ENCODE measurements around the gene ARID4A. TPM values are rescaled to one million over a fixed set of nuclear protein-coding genes. Genes with fewer than 3 reads are reported as not detected.

Gene ARID4A
- total and polyA plus RNA-seq, 10 of the 15 experiments (the other 5 are each of a cell fraction or from before 2014, with no cell fraction given): 5.2 to 18.9 (median 12.5) TPM

DNA sequence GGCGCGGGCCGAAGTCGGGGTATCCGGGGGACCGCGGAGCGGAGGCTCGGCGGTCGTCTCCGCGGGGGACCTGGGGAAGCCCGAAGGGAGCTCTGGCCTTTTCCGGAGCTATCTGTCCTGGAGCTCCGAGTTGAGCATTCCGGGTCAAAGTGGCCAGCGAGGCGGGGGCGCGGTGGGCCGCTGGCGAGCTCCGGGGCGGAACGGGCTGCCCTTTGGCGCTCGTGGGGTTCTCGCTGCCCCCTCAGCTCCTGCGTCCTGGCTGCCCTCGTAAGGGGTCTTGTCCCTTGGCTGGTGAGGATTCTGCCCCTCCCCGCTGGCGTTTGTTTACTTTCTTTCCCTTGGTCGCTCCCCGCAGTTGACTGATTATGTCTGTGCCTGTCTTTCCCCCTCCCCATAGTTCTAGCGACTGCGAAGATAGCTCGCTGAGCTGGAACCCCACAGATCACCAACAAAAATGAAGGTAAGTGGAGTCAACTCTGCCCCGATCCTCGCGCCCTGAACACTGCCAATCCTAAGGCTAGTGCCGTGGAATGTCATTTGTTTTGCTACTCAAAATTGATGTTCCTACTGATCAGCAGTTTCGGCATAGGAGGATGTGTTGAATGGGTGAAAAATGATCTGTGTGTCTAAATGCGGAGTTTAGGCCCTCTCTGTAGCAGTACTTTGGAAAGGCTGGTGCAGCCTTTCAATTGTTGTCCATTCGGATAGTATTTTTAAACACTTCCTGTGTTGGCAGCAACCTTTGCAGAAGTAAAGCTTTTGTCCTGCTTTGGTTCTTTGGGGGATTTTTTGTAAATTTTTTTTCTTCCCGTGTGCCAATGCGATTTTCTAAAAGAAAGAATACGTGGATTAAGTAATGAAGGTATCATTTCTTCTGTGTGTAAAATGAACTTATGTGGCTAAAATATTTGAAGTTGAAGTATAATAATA is 1.3 kb downstream of the ARID4A start (continued):
- no peak for TF ChIP-seq RELA (IDR thresholded peaks at IDR 0.05; ENCODE audit: borderline replicate concordance, partially characterized antibody)
- no peak for TF ChIP-seq IRF4 (IDR thresholded peaks at IDR 0.05; ENCODE audit: low read depth, low read length)
- no peak for TF ChIP-seq RBBP5 (conservative IDR thresholded peaks at IDR 0.05)
- TF ChIP-seq SMAD1 (IDR thresholded peaks at IDR 0.05; ENCODE audit: low read depth, partially characterized antibody): no peak
- TF ChIP-seq SUPT20H (IDR thresholded peaks at IDR 0.05; ENCODE audit: borderline replicate concordance, control insufficient read depth, low read depth, low read length): no peak
- TF ChIP-seq POU2F2 (IDR thresholded peaks at IDR 0.05; ENCODE audit: borderline replicate concordance, low read depth, low read length): no peak
- TF ChIP-seq, protein P1, sequence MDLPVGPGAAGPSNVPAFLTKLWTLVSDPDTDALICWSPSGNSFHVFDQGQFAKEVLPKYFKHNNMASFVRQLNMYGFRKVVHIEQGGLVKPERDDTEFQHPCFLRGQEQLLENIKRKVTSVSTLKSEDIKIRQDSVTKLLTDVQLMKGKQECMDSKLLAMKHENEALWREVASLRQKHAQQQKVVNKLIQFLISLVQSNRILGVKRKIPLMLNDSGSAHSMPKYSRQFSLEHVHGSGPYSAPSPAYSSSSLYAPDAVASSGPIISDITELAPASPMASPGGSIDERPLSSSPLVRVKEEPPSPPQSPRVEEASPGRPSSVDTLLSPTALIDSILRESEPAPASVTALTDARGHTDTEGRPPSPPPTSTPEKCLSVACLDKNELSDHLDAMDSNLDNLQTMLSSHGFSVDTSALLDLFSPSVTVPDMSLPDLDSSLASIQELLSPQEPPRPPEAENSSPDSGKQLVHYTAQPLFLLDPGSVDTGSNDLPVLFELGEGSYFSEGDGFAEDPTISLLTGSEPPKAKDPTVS (IDR thresholded peaks at IDR 0.05; ENCODE audit: low read depth, low read length): no peak
- no peak for TF ChIP-seq STAT3 (IDR thresholded peaks at IDR 0.05; ENCODE audit: low read depth, low read length)
- TF ChIP-seq, protein P2, sequence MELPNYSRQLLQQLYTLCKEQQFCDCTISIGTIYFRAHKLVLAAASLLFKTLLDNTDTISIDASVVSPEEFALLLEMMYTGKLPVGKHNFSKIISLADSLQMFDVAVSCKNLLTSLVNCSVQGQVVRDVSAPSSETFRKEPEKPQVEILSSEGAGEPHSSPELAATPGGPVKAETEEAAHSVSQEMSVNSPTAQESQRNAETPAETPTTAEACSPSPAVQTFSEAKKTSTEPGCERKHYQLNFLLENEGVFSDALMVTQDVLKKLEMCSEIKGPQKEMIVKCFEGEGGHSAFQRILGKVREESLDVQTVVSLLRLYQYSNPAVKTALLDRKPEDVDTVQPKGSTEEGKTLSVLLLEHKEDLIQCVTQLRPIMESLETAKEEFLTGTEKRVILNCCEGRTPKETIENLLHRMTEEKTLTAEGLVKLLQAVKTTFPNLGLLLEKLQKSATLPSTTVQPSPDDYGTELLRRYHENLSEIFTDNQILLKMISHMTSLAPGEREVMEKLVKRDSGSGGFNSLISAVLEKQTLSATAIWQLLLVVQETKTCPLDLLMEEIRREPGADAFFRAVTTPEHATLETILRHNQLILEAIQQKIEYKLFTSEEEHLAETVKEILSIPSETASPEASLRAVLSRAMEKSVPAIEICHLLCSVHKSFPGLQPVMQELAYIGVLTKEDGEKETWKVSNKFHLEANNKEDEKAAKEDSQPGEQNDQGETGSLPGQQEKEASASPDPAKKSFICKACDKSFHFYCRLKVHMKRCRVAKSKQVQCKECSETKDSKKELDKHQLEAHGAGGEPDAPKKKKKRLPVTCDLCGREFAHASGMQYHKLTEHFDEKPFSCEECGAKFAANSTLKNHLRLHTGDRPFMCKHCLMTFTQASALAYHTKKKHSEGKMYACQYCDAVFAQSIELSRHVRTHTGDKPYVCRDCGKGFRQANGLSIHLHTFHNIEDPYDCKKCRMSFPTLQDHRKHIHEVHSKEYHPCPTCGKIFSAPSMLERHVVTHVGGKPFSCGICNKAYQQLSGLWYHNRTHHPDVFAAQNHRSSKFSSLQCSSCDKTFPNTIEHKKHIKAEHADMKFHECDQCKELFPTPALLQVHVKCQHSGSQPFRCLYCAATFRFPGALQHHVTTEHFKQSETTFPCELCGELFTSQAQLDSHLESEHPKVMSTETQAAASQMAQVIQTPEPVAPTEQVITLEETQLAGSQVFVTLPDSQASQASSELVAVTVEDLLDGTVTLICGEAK (IDR thresholded peaks at IDR 0.05; ENCODE audit: borderline replicate concordance): peak; percentile 27; the same call in 1 of the 2 replicates
- peak; percentile 63; the same call in 1 of the 2 replicates for TF ChIP-seq SMARCA5 (IDR thresholded peaks at IDR 0.05)
- TF ChIP-seq RAD51 (IDR thresholded peaks at IDR 0.05): no peak
- TF ChIP-seq IKZF2 (IDR thresholded peaks at IDR 0.05): no peak
- no peak for TF ChIP-seq SUZ12 (IDR thresholded peaks at IDR 0.05; ENCODE audit: unreplicated experiment)
- TF ChIP-seq BRCA1 (IDR thresholded peaks at IDR 0.05; ENCODE audit: low read depth, low read length): no peak
- TF ChIP-seq ZNF207 (IDR thresholded peaks at IDR 0.05; ENCODE audit: borderline replicate concordance): no peak
- no peak for TF ChIP-seq FOS (IDR thresholded peaks at IDR 0.05; ENCODE audit: borderline replicate concordance, extremely low read depth, insufficient read length)
- no peak for TF ChIP-seq ZSCAN29 (IDR thresholded peaks at IDR 0.05)
- TF ChIP-seq PAX8 (IDR thresholded peaks at IDR 0.05): no peak
- TF ChIP-seq MEF2A (IDR thresholded peaks at IDR 0.05; ENCODE audit: insufficient read depth, low read depth, low read length): no peak
- TF ChIP-seq, protein P3, sequence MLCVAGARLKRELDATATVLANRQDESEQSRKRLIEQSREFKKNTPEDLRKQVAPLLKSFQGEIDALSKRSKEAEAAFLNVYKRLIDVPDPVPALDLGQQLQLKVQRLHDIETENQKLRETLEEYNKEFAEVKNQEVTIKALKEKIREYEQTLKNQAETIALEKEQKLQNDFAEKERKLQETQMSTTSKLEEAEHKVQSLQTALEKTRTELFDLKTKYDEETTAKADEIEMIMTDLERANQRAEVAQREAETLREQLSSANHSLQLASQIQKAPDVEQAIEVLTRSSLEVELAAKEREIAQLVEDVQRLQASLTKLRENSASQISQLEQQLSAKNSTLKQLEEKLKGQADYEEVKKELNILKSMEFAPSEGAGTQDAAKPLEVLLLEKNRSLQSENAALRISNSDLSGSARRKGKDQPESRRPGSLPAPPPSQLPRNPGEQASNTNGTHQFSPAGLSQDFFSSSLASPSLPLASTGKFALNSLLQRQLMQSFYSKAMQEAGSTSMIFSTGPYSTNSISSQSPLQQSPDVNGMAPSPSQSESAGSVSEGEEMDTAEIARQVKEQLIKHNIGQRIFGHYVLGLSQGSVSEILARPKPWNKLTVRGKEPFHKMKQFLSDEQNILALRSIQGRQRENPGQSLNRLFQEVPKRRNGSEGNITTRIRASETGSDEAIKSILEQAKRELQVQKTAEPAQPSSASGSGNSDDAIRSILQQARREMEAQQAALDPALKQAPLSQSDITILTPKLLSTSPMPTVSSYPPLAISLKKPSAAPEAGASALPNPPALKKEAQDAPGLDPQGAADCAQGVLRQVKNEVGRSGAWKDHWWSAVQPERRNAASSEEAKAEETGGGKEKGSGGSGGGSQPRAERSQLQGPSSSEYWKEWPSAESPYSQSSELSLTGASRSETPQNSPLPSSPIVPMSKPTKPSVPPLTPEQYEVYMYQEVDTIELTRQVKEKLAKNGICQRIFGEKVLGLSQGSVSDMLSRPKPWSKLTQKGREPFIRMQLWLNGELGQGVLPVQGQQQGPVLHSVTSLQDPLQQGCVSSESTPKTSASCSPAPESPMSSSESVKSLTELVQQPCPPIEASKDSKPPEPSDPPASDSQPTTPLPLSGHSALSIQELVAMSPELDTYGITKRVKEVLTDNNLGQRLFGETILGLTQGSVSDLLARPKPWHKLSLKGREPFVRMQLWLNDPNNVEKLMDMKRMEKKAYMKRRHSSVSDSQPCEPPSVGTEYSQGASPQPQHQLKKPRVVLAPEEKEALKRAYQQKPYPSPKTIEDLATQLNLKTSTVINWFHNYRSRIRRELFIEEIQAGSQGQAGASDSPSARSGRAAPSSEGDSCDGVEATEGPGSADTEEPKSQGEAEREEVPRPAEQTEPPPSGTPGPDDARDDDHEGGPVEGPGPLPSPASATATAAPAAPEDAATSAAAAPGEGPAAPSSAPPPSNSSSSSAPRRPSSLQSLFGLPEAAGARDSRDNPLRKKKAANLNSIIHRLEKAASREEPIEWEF (IDR thresholded peaks at IDR 0.05; ENCODE audit: insufficient replicate concordance, low read depth, low read length): no peak
